ENCODE measurements around the gene CRIP3.

Gene CRIP3

GRCh38 chr6:43334466-43335095, 26.0 kb upstream of the CRIP3 start:
- no peak overlapping the region for H3K4me3 ChIP-seq (ENCODE audit: low read depth, low read length, poor library complexity, severe bottlenecking)
- no peaks in the 10 kb centered on the region for H3K27me3 ChIP-seq (ENCODE audit: insufficient read depth, low read length)
- no peak overlapping the region for H3K27ac ChIP-seq (ENCODE audit: low read depth, low read length, poor library complexity, severe bottlenecking)
- H3K4me1 ChIP-seq (ENCODE audit: insufficient read depth, low read length, severe bottlenecking), result no peaks in the 10 kb centered on the region
- H3K36me3 ChIP-seq (ENCODE audit: insufficient read depth, low read length), result peaks cover 30% of the 10 kb centered on the region
- no peaks in the 10 kb centered on the region for H3K79me2 ChIP-seq (ENCODE audit: insufficient read depth, low read length)
- no peaks in the 10 kb centered on the region for H4K20me1 ChIP-seq (ENCODE audit: insufficient read depth, low read length)
- H3K4me2 ChIP-seq (ENCODE audit: low read length), result no peak overlapping the region
- TF ChIP-seq CTCF (IDR thresholded peaks at IDR 0.05; ENCODE audit: low read length), result peak; percentile 48
- no peak for TF ChIP-seq EZH2 (IDR thresholded peaks at IDR 0.05; ENCODE audit: borderline replicate concordance, low read length)
- H3K9ac ChIP-seq (ENCODE audit: low read length), result no peak overlapping the region
- no peaks in the 10 kb centered on the region for H3K9me3 ChIP-seq (ENCODE audit: low read length)
- no peak overlapping the region for H2AFZ ChIP-seq (ENCODE audit: low read length)
- H3K9me2 ChIP-seq (ENCODE audit: low read depth, low read length), result no peaks in the 10 kb centered on the region
- no peaks in the 10 kb centered on the region for H3F3A ChIP-seq (ENCODE audit: insufficient read depth, low read length)

GRCh38 chr6:43331891-43332290, 23.3 kb upstream of the CRIP3 start:
- H3K79me2 ChIP-seq (ENCODE audit: insufficient read depth, low read length), result no peaks in the 10 kb centered on the region
- H3K4me2 ChIP-seq (ENCODE audit: low read length), result no peak overlapping the region
- H3K9ac ChIP-seq (ENCODE audit: low read length), result no peak overlapping the region
- no peak overlapping the region for H3K27ac ChIP-seq (ENCODE audit: low read depth, low read length, poor library complexity, severe bottlenecking)
- no peak overlapping the region for H2AFZ ChIP-seq (ENCODE audit: low read length)
- no peaks in the 10 kb centered on the region for H3K9me2 ChIP-seq (ENCODE audit: low read depth, low read length)
- no peaks in the 10 kb centered on the region for H4K20me1 ChIP-seq (ENCODE audit: insufficient read depth, low read length)
- H3K4me1 ChIP-seq (ENCODE audit: insufficient read depth, low read length, severe bottlenecking), result no peaks in the 10 kb centered on the region
- H3F3A ChIP-seq (ENCODE audit: insufficient read depth, low read length), result no peaks in the 10 kb centered on the region
- TF ChIP-seq CTCF (IDR thresholded peaks at IDR 0.05; ENCODE audit: low read length) (no peak), EZH2 (IDR thresholded peaks at IDR 0.05; ENCODE audit: borderline replicate concordance, low read length) (no peak)
- no peaks in the 10 kb centered on the region for H3K9me3 ChIP-seq (ENCODE audit: low read length)
- no peak overlapping the region for H3K4me3 ChIP-seq (ENCODE audit: low read depth, low read length, poor library complexity, severe bottlenecking)
- H3K27me3 ChIP-seq (ENCODE audit: insufficient read depth, low read length), result no peaks in the 10 kb centered on the region
- H3K36me3 ChIP-seq (ENCODE audit: insufficient read depth, low read length), result peaks cover 6% of the 10 kb centered on the region; the same call in 1 of the 2 replicates

GRCh38 chr6:43331470-43331869, 22.8 kb upstream of the CRIP3 start:
- Histone ChIP-seq H3K9me2 (ENCODE audit: low read depth, low read length) (no peaks in the 10 kb centered on the region), H3K36me3 (ENCODE audit: insufficient read depth, low read length) (peaks cover 5% of the 10 kb centered on the region; the same call in 1 of the 2 replicates), H3K4me1 (ENCODE audit: insufficient read depth, low read length, severe bottlenecking) (no peaks in the 10 kb centered on the region), H3F3A (ENCODE audit: insufficient read depth, low read length) (no peaks in the 10 kb centered on the region), H3K9ac (ENCODE audit: low read length) (no peak overlapping the region), H3K27ac (ENCODE audit: low read depth, low read length, poor library complexity, severe bottlenecking) (no peak overlapping the region), H3K9me3 (ENCODE audit: low read length) (no peaks in the 10 kb centered on the region), H3K4me3 (ENCODE audit: low read depth, low read length, poor library complexity, severe bottlenecking) (no peak overlapping the region), H3K4me2 (ENCODE audit: low read length) (no peak overlapping the region), H3K27me3 (ENCODE audit: insufficient read depth, low read length) (no peaks in the 10 kb centered on the region), H4K20me1 (ENCODE audit: insufficient read depth, low read length) (no peaks in the 10 kb centered on the region), H2AFZ (ENCODE audit: low read length) (no peak overlapping the region), H3K79me2 (ENCODE audit: insufficient read depth, low read length) (no peaks in the 10 kb centered on the region)
- TF ChIP-seq EZH2 (IDR thresholded peaks at IDR 0.05; ENCODE audit: borderline replicate concordance, low read length) (no peak), CTCF (IDR thresholded peaks at IDR 0.05; ENCODE audit: low read length) (no peak)

Data from OCI-LY1 (cell line).